BJ (cell line): ENCODE data around the gene CCDC27. TPM values are rescaled to one million over a fixed set of nuclear protein-coding genes. Genes with fewer than 3 reads are reported as not detected.

Experiments used
- CTCF ChIA-PET: fragments of 350-600 bp; formaldehyde crosslinking; extraction: SDS; loops from one replicate; lab custom pipeline; 2021; ENCODE audit warnings: antibody characterized with exemption, inconsistent platforms; lab: Yijun Ruan, JAX
- POLR2A ChIA-PET: fragments of 300-600 bp; sonication (Branson Sonifier 250); formaldehyde crosslinking; extraction: SDS; loops from one replicate; lab custom pipeline; 2021; ENCODE audit warnings: antibody characterized with exemption; lab: Charles Lee
- DNase-seq: peaks from one replicate; pipeline ENCODE4 v3.0.0-alpha.2; 2011; ENCODE audit warnings: low read depth
- H3K27me3 ChIP-seq: 2 replicates; pipeline ENCODE4 v1.6.0; 2011; ENCODE audit warnings: low read length; ENCODE audit not compliant: control insufficient read depth, insufficient read depth
- H3K36me3 ChIP-seq: 2 replicates; pipeline ENCODE4 v1.5.1; 2011; ENCODE audit warnings: low read length; ENCODE audit not compliant: control insufficient read depth, insufficient read depth
- H3K4me3 ChIP-seq: 2 replicates; pipeline ENCODE4 v1.5.1; 2011; ENCODE audit warnings: low read depth, mild to moderate bottlenecking, control low read depth, low read length
- CTCF ChIP-seq: IDR thresholded peaks from 2 replicates; pipeline ENCODE4 v1.5.1; 2011; ENCODE audit warnings: low read depth, mild to moderate bottlenecking, control low read depth, inconsistent platforms, low read length, moderate library complexity; ENCODE audit not compliant: insufficient read depth
- polyA minus RNA-seq: library from RNA; depleted of rRNA, polyadenylated mRNA; stranded (reverse); fragments of >200 nt; gene quantifications from 2 replicates; pipeline ENCODE4 v1.2.3, GENCODE V29; 2011; rRNA and poly(A)+ RNA removed
- polyA plus RNA-seq: library from polyadenylated mRNA; depleted of rRNA; stranded (reverse); fragments of >200 nt; gene quantifications from 2 replicates; pipeline ENCODE4 v1.2.3, GENCODE V29; 2011; rRNA removed

The CCDC27 gene
- polyA plus RNA-seq (not detected in 2 replicates), polyA minus RNA-seq (not detected in 2 replicates)

GRCh38 chr1:3752400-3752945 lies at the start of gene CCDC27:
TSS of gene CCDC27 (plus strand) at chr1:3752450. CDS start at chr1:3752482, 32 bp downstream.
- TF ChIP-seq CTCF: no peak
- no peaks in the 10 kb centered on the region for H3K36me3 ChIP-seq
- DNase-seq: no peak
- peaks cover 12% of the 10 kb centered on the region for H3K27me3 ChIP-seq
- H3K4me3 ChIP-seq: no peak within 1 kb of the TSS
- POLR2A ChIA-PET: no interaction called here
- CTCF ChIA-PET: interaction anchor here (0.6 to 1.2 kb wide), 2 partner anchors 28 to 1667 kb away, joined by 3 to 5 read pairs; no protein-coding TSS in a partner anchor

GRCh38 chr1:3702528-3702927 lies 49.7 kb upstream of the CCDC27 start:
- no peak for DNase-seq
- POLR2A ChIA-PET: no interaction called here
- CTCF ChIA-PET: interaction anchor here (2.6 kb wide), 1 partner anchor 22 kb away, joined by 9 read pairs; no protein-coding TSS in a partner anchor
- no peak for TF ChIP-seq CTCF
- H3K27me3 ChIP-seq: peaks cover 22% of the 10 kb centered on the region
- H3K36me3 ChIP-seq: no peaks in the 10 kb centered on the region
- H3K4me3 ChIP-seq: no peak overlapping the region

- H3K36me3 ChIP-seq: no peaks in the 10 kb centered on the region
- CTCF ChIA-PET: interaction anchor here (2.6 kb wide), 1 partner anchor 21 kb away, joined by 9 read pairs; no protein-coding TSS in a partner anchor
- DNase-seq: no peak
- peaks cover 21% of the 10 kb centered on the region for H3K27me3 ChIP-seq
- H3K4me3 ChIP-seq: no peak overlapping the region
- POLR2A ChIA-PET: no interaction called here
- 0 out of 2 replicates have a peak, but pooled peaks have one; percentile 11 for TF ChIP-seq CTCF
These were observed 49.1 kb upstream of the CCDC27 start for GRCh38 chr1:3702990-3703728.

- ChIA-PET CTCF (interaction anchor here (1.8 kb wide), 1 partner anchor 8 kb away, joined by 8 read pairs; no protein-coding TSS in a partner anchor), POLR2A (no interaction called here)
- no peak overlapping the region for H3K4me3 ChIP-seq
- no peak for DNase-seq
- no peaks in the 10 kb centered on the region for H3K36me3 ChIP-seq
- H3K27me3 ChIP-seq: peaks cover 20% of the 10 kb centered on the region
- TF ChIP-seq CTCF: no peak
These were observed 48.4 kb upstream of the CCDC27 start for GRCh38 chr1:3703786-3704371.
